Cardiac fibroblast (primary cell): Measurements from ENCODE around the gene EMILIN3.

Experiments
- DNase-seq, 2 donors: peaks; one replicate each; pipeline versions ENCODE4 v3.0.0 to v3.0.0-alpha.2; 2010; ENCODE audit warnings: low read depth in 2 of 2
- H3K4me3 ChIP-seq, 2 donors: replicated peaks in 1 of 2; 1 replicate in 1 of 2; 2 replicates in 1 of 2; pipeline ENCODE4 v1.5.1; 2011; ENCODE audit warnings: low read depth in 2 of 2, low read length in 2 of 2, mild to moderate bottlenecking in 2 of 2, moderate library complexity in 1 of 2
- TF ChIP-seq, protein P1 (sequence below): IDR thresholded peaks from one replicate; pipeline ENCODE4 v1.5.1; 2011; ENCODE audit warnings: low read depth, mild to moderate bottlenecking, low read length, inconsistent platforms

EMILIN3 gene

DNA sequence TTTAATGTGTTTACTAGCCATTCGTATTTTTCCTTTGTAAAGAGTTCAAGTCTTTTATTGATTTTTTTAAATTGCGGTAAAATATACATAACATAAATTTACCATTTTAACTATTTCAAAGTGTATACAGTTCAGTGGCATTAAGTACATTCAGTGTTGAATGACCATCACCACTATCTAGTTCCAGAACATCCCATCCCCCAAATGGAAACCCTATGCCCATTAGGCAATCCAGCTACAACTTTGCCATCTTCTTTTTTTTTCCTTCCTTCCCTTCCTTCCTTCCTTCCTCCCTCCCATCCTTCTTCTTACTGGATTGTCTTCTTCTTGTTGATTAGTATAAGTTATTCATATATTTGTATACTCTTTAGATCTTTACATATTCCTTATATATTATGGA, 17.4 kb downstream of the EMILIN3 start:
- TF ChIP-seq, protein P1, sequence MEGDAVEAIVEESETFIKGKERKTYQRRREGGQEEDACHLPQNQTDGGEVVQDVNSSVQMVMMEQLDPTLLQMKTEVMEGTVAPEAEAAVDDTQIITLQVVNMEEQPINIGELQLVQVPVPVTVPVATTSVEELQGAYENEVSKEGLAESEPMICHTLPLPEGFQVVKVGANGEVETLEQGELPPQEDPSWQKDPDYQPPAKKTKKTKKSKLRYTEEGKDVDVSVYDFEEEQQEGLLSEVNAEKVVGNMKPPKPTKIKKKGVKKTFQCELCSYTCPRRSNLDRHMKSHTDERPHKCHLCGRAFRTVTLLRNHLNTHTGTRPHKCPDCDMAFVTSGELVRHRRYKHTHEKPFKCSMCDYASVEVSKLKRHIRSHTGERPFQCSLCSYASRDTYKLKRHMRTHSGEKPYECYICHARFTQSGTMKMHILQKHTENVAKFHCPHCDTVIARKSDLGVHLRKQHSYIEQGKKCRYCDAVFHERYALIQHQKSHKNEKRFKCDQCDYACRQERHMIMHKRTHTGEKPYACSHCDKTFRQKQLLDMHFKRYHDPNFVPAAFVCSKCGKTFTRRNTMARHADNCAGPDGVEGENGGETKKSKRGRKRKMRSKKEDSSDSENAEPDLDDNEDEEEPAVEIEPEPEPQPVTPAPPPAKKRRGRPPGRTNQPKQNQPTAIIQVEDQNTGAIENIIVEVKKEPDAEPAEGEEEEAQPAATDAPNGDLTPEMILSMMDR, result no peak
- no peak overlapping the region for H3K4me3 ChIP-seq
- no peak for DNase-seq

DNA sequence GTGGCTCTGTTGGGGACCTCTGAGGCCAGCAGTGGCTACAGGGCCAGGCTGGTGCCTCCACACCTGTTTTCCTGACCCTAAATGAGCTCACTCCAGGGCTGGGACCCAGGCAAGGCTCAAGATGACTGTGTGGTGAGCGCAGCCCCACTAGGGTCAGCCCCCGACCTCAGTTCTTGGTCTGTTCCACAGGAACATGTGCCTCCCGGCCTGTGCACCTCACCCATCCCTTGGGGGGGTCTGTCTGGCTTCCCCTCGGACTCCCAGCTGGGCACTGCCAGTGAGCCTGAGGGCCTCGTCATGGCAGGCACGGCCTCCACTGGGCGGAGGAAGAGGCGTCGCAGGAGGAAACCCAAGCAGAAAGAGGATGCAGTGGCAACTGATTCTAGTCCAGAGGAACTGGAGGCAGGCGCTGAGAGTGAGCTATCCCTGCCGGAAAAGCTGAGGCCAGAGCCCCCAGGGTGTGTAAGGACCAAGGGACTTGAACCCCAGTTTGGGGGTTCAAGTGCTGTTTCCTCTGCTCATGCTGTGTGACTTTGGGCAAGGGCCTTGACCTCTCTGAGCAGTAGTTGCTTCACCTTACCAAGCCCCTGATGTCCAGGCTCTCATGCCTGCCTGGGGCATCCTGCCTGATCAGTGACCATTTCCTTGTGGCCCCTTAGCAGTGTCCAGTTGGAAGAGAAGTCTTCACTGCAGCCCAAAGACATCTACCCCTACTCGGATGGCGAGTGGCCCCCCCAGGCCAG, 18.0 kb downstream of the EMILIN3 start:
- DNase-seq, result no peak
- TF ChIP-seq, protein P1, result no peak
- no peak overlapping the region for H3K4me3 ChIP-seq

DNA sequence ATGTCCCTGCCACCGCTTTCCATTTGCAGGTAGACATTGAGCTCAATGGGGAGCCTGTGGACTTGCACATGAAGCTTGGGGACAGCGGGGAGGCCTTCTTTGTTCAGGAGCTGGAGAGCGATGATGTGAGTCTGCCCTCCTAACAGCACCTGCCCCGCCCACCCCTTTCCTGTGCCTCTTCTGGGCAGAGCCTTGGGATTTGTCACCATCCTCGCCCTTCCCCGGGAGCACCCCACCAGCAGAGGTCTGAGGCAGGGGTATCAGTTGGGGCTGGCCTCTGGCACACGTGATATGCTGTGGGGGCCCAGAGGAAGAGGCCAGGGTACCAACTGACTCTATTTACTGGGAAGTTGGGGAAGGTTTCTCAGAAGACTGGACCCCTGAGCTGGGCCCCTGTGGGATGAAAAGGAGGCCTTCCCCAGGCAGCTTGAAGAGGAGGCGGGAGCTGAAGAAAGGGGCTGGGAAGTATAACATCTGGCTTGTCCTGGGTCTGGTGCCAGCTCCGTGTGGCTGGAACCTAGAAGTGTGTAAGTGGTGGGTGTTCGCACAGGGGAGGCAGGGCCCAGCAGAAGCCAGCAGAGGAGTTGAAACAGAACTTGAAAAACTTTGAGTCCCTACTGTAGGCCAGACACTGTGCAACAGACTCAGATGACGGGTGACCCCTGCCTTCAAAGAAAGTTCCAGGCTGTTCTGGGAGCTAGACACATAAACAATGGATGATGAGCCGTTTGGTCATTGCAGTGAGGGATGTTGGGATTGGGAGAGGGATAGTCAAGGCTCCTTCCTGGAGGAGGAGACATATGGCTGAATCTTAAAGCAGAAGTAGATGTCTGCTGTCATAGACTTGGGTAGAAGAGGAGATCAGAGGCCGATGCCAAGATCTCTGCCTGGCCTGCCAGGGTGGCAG, 18.8 kb downstream of the EMILIN3 start:
- TF ChIP-seq, protein P1, result no peak
- DNase-seq, result peak in 1 of 2 donors; percentile 55
- H3K4me3 ChIP-seq, result no peak overlapping the region

DNA sequence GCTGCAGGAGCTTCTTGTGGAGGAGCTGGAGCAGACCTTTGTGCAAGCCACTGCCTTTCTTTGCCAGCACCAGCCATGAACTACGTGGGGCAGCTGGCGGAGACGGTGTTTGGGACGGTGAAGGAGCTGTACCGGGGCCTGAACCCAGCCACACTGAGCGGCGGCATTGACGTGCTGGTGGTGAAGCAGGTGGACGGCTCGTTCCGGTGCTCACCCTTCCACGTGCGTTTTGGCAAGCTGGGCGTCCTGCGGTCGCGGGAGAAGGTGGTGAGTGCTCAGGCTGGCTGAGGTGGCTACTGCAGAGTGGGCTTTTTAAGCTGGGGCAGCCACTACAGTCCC, 20.9 kb downstream of the EMILIN3 start:
- no peak overlapping the region for H3K4me3 ChIP-seq
- DNase-seq, result no peak
- TF ChIP-seq, protein P1, result no peak

DNA sequence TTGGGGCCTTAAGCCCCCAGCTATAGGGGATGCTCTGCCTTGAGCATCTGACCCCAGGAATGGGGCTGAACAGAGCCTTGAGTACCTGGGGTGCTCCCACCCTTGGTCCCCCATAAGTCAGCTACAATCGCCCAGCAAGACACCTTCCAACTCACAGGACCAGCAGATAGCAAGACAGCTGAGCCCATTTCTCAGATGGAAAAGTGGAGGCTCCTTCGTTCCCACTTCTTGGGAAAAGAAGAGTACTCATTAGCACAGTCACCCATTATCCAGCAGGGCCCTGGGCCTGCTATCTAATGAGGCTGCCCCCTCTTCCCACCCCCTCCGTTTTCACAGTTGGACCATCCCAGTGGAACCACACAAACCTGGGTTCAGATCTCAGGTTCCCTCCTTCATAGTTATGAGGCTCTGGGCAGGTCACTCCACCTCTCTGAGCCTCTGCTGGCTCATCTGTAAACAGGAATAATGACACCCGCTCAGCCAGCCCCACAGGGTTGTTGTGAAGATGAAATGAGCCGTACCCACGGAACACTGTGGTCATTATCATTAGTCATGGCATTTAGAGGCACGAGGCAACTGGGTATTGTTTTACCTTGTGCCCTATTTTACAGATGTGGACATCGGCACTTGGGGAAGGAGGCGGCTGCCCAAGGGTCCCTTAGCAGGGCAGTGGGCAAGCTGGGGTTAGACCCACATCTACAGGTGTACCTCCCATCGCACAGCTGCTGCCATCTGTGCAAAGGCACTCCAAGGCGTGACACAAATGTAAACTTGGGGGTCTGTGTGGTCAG, 21.5 kb downstream of the EMILIN3 start:
- no peak for DNase-seq
- TF ChIP-seq, protein P1, result no peak
- H3K4me3 ChIP-seq, result no peak overlapping the region

DNA sequence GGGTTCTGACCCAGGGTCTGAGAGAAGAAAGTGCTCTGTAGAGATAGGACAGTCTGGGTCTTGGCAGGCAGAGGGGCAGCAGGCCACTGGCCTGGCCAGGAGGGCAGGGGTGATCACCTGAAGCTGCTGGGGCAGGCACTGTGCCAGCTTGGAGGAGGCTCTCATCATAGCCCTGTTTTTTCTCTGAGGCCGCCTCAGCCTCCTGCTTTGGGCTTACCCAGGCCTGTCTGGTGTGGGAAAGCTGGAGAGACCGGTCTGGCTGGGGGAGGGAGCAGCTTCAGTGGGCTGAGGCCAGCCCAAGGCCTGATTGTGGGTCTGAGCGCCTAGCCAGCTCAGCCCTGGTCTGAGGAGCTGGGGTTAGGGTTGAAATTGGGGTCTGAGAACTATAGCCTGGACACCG, 22.1 kb downstream of the EMILIN3 start:
- DNase-seq, result no peak
- TF ChIP-seq, protein P1, result no peak
- H3K4me3 ChIP-seq, result no peak overlapping the region
